ENCODE results near the gene SLC8A2.

GRCh38 chr19:47505506-47505905 lies 33.8 kb upstream of the SLC8A2 start:
- TF ChIP-seq CTCF (IDR thresholded peaks at IDR 0.05 in 4 of 5, conservative IDR thresholded peaks at IDR 0.05 in 1 of 5) (no peak), POLR2A (IDR thresholded peaks at IDR 0.05) (no peak)

Measured in gastrocnemius medialis (tissue), 4 donors.